CD4-positive, alpha-beta T cell (primary cell): ENCODE data around the gene ZNF385B. TPM values are rescaled to one million over a fixed set of nuclear protein-coding genes. Genes with fewer than 3 reads are reported as not detected.

Experiments used
- ATAC-seq: fragments of 200-7000 bp; cut with Tn5 transposase; one replicate; pipeline ENCODE4 v1.10.0; 2022; ENCODE audit warnings: mild to moderate bottlenecking; ENCODE audit not compliant: poor library complexity
- CTCF ChIA-PET: fragments of 350-600 bp; sonication (Branson Sonifier 250); formaldehyde crosslinking; loops from one replicate; lab custom pipeline; 2021; ENCODE audit warnings: antibody characterized with exemption, inconsistent platforms; lab: Charles Lee
- POLR2A ChIA-PET: fragments of 350-600 bp; sonication (Branson Sonifier 250); formaldehyde crosslinking; loops from one replicate; lab custom pipeline; 2021; ENCODE audit warnings: antibody characterized with exemption, inconsistent platforms; lab: Charles Lee
- DNase-seq, 14 experiments: peaks; one replicate each; pipeline ENCODE4 v3.0.0-alpha.2; 2013 to 2020; ENCODE audit warnings: mixed read lengths in 2 of 14
- H3K27ac ChIP-seq, 2 donors: one replicate each; pipeline versions ENCODE4 v1.5.1 to v1.7.0; 2013; ENCODE audit warnings: low read length in 2 of 2, low read depth in 1 of 2, mild to moderate bottlenecking in 1 of 2
- H3K27me3 ChIP-seq, 2 experiments: 1 replicate in 1 of 2; 2 replicates in 1 of 2; pipeline versions ENCODE4 v1.6.1 to v1.7.0; 2013; ENCODE audit warnings: low read length in 2 of 2, control low read depth in 1 of 2, mild to moderate bottlenecking in 1 of 2, moderate library complexity in 1 of 2; ENCODE audit not compliant: insufficient read depth in 2 of 2, control insufficient read depth in 1 of 2
- H3K36me3 ChIP-seq: one replicate; pipeline ENCODE4 v1.6.1; 2013; ENCODE audit warnings: low read length, control low read depth; ENCODE audit not compliant: insufficient read depth
- H3K4me1 ChIP-seq: one replicate; pipeline ENCODE4 v1.6.1; 2013; ENCODE audit warnings: low read length, control low read depth; ENCODE audit not compliant: insufficient read depth
- H3K4me3 ChIP-seq: one replicate; pipeline ENCODE4 v1.5.1; 2013; ENCODE audit warnings: mild to moderate bottlenecking, low read length, moderate library complexity
- H3K9me3 ChIP-seq, 2 experiments: 1 replicate in 1 of 2; 2 replicates in 1 of 2; pipeline versions ENCODE4 v1.6.1 to v1.7.0; 2013; ENCODE audit warnings: low read length in 2 of 2, mild to moderate bottlenecking in 2 of 2, control low read depth in 1 of 2, moderate library complexity in 1 of 2; ENCODE audit not compliant: control insufficient read depth in 1 of 2, insufficient read depth in 1 of 2
- H3K27ac Mint-ChIP-seq: one replicate; pipeline ENCODE4 v1.8.0; 2020; ENCODE audit warnings: mixed read lengths
- H3K27me3 Mint-ChIP-seq: one replicate; pipeline ENCODE4 v1.8.0; 2021; ENCODE audit warnings: mixed read lengths
- H3K36me3 Mint-ChIP-seq: one replicate; pipeline ENCODE4 v1.8.0; 2021; ENCODE audit warnings: low read depth, mixed read lengths
- H3K4me1 Mint-ChIP-seq: one replicate; pipeline ENCODE4 v1.8.0; 2021; ENCODE audit warnings: low read depth, mixed read lengths
- H3K4me3 Mint-ChIP-seq: one replicate; pipeline ENCODE4 v1.8.0; 2020; ENCODE audit warnings: mild to moderate bottlenecking, mixed read lengths
- H3K9me3 Mint-ChIP-seq: one replicate; pipeline ENCODE4 v1.8.0; 2020; ENCODE audit warnings: mixed read lengths
- CTCF ChIP-seq: fragments of 200-600 bp; IDR thresholded peaks from one replicate; pipeline ENCODE4 v1.8.0; 2022; ENCODE audit warnings: antibody characterized with exemption, mild to moderate bottlenecking
- intact Hi-C, 2 experiments: fragments of 100-400 bp; cut with DNase I in 1 of 2; cut with micrococcal nuclease in 1 of 2; formaldehyde crosslinking; loops; one replicate each; pipeline versions ENCODE4 v1.15.1 to v1.9.0; 2023 to 2025; cut with DNase I, micrococcal nuclease
- total RNA-seq, 174 experiments: library from RNA in 2 of 174; stranded (reverse) in 2 of 174; gene quantifications; one replicate each; pipeline ENCODE4 v1.2.3 and lab custom pipeline; 2021 to 2026

The ZNF385B gene
- total RNA-seq, 2 experiments from 2014 or later: not detected

DNA sequence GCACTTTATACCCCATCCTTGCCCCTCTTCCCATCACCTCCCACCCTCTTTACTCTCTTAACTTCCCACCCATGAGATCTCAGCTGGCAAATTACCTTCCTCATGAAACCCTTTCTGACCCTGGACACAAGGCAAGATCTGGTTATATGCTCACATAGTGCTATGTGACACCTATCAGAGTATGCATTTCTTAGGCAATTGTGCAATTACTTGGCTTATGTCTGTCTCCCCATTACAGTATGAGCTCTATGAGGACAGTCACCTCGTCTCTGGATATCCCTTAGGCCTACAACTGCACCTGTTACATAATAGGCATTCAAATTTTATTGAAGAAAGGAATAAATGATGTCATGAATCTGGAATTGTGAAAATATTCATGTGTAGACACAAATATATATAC lies 91.4 kb downstream of the ZNF385B start:
- H3K9me3 ChIP-seq: peaks cover 0 to 3% of the 10 kb centered on the region in 2 experiments
- Mint-ChIP-seq H3K36me3 (no peaks in the 10 kb centered on the region), H3K27ac (no peak overlapping the region), H3K4me1 (no peaks in the 10 kb centered on the region), H3K27me3 (peaks cover 24% of the 10 kb centered on the region), H3K9me3 (no peaks in the 10 kb centered on the region), H3K4me3 (no peak overlapping the region)
- H3K36me3 ChIP-seq: no peaks in the 10 kb centered on the region
- ATAC-seq (no peak), DNase-seq (no peak)
- H3K27ac ChIP-seq: no peak overlapping the region
- no peak overlapping the region for H3K4me3 ChIP-seq
- ChIA-PET POLR2A (no interaction called here), CTCF (no interaction called here)
- intact Hi-C loops: no loop called here
- H3K4me1 ChIP-seq: no peaks in the 10 kb centered on the region
- TF ChIP-seq CTCF: no peak
- no peaks in the 10 kb centered on the region for H3K27me3 ChIP-seq

GRCh38 chr2:179769323-179769722 lies 92.1 kb downstream of the ZNF385B start:
- CTCF ChIA-PET: no interaction called here
- Mint-ChIP-seq H3K4me3 (no peak overlapping the region), H3K27me3 (peaks cover 28% of the 10 kb centered on the region), H3K36me3 (no peaks in the 10 kb centered on the region), H3K27ac (no peak overlapping the region), H3K9me3 (no peaks in the 10 kb centered on the region), H3K4me1 (no peaks in the 10 kb centered on the region)
- no peaks in the 10 kb centered on the region for H3K27me3 ChIP-seq
- POLR2A ChIA-PET: no interaction called here
- no peak for TF ChIP-seq CTCF
- H3K4me3 ChIP-seq: no peak overlapping the region
- no peak overlapping the region for H3K27ac ChIP-seq
- peaks cover 0 to 3% of the 10 kb centered on the region in 2 experiments for H3K9me3 ChIP-seq
- H3K36me3 ChIP-seq: no peaks in the 10 kb centered on the region
- DNase-seq: no peak
- H3K4me1 ChIP-seq: no peaks in the 10 kb centered on the region
- intact Hi-C loops: no loop called here
- no peak for ATAC-seq

GRCh38 chr2:179768765-179769164 lies 92.6 kb downstream of the ZNF385B start:
- Histone ChIP-seq H3K4me3 (no peak overlapping the region), H3K27ac (no peak overlapping the region), H3K36me3 (no peaks in the 10 kb centered on the region), H3K9me3 (peaks cover 0 to 3% of the 10 kb centered on the region in 2 experiments), H3K27me3 (no peaks in the 10 kb centered on the region), H3K4me1 (no peaks in the 10 kb centered on the region)
- intact Hi-C loops: no loop called here
- DNase-seq (no peak), ATAC-seq (no peak)
- H3K9me3 Mint-ChIP-seq: peaks cover 3% of the 10 kb centered on the region
- H3K4me3 Mint-ChIP-seq: no peak overlapping the region
- H3K36me3 Mint-ChIP-seq: no peaks in the 10 kb centered on the region
- H3K27ac Mint-ChIP-seq: no peak overlapping the region
- H3K27me3 Mint-ChIP-seq: peaks cover 24% of the 10 kb centered on the region
- ChIA-PET CTCF (no interaction called here), POLR2A (no interaction called here)
- no peak for TF ChIP-seq CTCF
- H3K4me1 Mint-ChIP-seq: no peaks in the 10 kb centered on the region
